Neural progenitor cell (in vitro differentiated cells): ENCODE measurements around the gene GPR183. TPM values are rescaled to one million over a fixed set of nuclear protein-coding genes. Genes with fewer than 3 reads are reported as not detected.

ENCODE experiments used
- DNase-seq: peaks from one replicate; pipeline ENCODE4 v3.0.0-alpha.2; 2016; ENCODE audit warnings: low spot score
- H2AFZ ChIP-seq: fragments of 200-600 bp; sonication (generic); replicated peaks from 2 replicates; pipeline ENCODE4 v1.6.1; 2016; ENCODE audit warnings: antibody characterized with exemption
- H3F3A ChIP-seq: fragments of 200-600 bp; sonication (generic); 2 replicates; pipeline ENCODE4 v1.6.1; 2016; ENCODE audit warnings: antibody characterized with exemption, low read depth
- H3K27ac ChIP-seq: fragments of 200-600 bp; sonication (generic); 2 replicates; pipeline ENCODE4 v1.5.1; 2016; ENCODE audit warnings: mild to moderate bottlenecking
- H3K27me3 ChIP-seq: fragments of 200-600 bp; sonication (generic); 2 replicates; pipeline ENCODE4 v1.6.1; 2016; ENCODE audit warnings: mild to moderate bottlenecking, moderate library complexity
- H3K36me3 ChIP-seq: fragments of 200-600 bp; sonication (generic); 2 replicates; pipeline ENCODE4 v1.5.1; 2016
- H3K4me1 ChIP-seq: fragments of 200-600 bp; sonication (generic); 2 replicates; pipeline ENCODE4 v1.6.1; 2016; ENCODE audit warnings: mixed run types
- H3K4me2 ChIP-seq: fragments of 200-600 bp; sonication (generic); 2 replicates; pipeline ENCODE4 v1.6.1; 2016
- H3K4me3 ChIP-seq: fragments of 200-600 bp; sonication (generic); 2 replicates; pipeline ENCODE4 v1.5.1; 2016
- H3K79me2 ChIP-seq: fragments of 200-600 bp; sonication (generic); 2 replicates; pipeline ENCODE4 v1.6.1; 2016; ENCODE audit warnings: low read depth
- H3K9ac ChIP-seq: fragments of 200-600 bp; sonication (generic); 2 replicates; pipeline ENCODE4 v1.6.1; 2016
- H3K9me3 ChIP-seq: fragments of 200-600 bp; sonication (generic); 2 replicates; pipeline ENCODE4 v1.5.1; 2016; ENCODE audit warnings: low read depth
- H4K20me1 ChIP-seq: fragments of 200-600 bp; sonication (generic); 2 replicates; pipeline ENCODE4 v1.6.1; 2016; ENCODE audit warnings: low read depth
- H3K27ac Mint-ChIP-seq: 3 replicates; pipeline ENCODE4 v1.8.0; 2021; ENCODE audit warnings: mixed read lengths
- H3K27me3 Mint-ChIP-seq: 2 replicates; pipeline ENCODE4 v1.8.0; 2022; ENCODE audit warnings: low read depth, mild to moderate bottlenecking, inconsistent platforms, moderate library complexity, mixed read lengths; ENCODE audit not compliant: insufficient read depth
- H3K36me3 Mint-ChIP-seq: 3 replicates; pipeline ENCODE4 v1.8.0; 2021; ENCODE audit warnings: mixed read lengths
- H3K4me1 Mint-ChIP-seq: 3 replicates; pipeline ENCODE4 v1.8.0; 2021; ENCODE audit warnings: mixed read lengths
- H3K4me3 Mint-ChIP-seq: 3 replicates; pipeline ENCODE4 v1.8.0; 2021; ENCODE audit warnings: mild to moderate bottlenecking, moderate library complexity, mixed read lengths
- H3K9me3 Mint-ChIP-seq: 3 replicates; pipeline ENCODE4 v1.8.0; 2020; ENCODE audit warnings: mixed read lengths
- EZH2 ChIP-seq: fragments of 200-600 bp; sonication (generic); IDR thresholded peaks from 2 replicates; pipeline ENCODE4 v1.6.1; 2017; ENCODE audit warnings: antibody characterized with exemption, mild to moderate bottlenecking, moderate library complexity
- EZH2phosphoT487 ChIP-seq: fragments of 200-600 bp; sonication (generic); IDR thresholded peaks from 2 replicates; pipeline ENCODE4 v1.6.1; 2017; ENCODE audit warnings: antibody characterized with exemption
- total RNA-seq: library from RNA; depleted of rRNA; stranded (reverse); fragments of >200 nt; gene quantifications from 2 replicates; pipeline ENCODE4 v1.2.3, GENCODE V29; 2015; ENCODE audit warnings: low replicate concordance
- TF ChIP-seq, protein P1 (sequence below): fragments of 200-600 bp; sonication (generic); IDR thresholded peaks from 2 replicates; pipeline ENCODE4 v1.5.1; 2017; ENCODE audit warnings: antibody characterized with exemption, mild to moderate bottlenecking

The GPR183 gene
- total RNA-seq, 1 donor from 2014 or later = not detected

DNA sequence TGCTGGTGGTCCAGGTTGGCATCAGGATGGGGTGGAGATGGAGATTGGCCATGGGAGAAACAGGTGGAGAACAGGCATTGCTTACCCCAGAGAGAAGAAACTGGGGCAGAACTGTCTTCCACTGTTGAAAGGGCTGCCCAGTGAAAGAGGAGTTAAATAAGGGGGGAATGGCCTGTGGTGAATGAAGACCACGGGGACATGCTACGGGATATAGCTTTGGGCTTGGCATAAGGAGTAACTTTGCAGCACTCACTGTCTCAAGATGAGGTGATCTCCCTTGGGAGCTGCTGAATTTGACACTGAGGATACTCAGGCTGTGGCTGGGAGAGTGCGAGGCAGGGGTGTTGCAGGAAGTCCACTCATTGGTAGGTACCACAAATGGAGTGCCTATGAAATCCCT lies 38.4 kb downstream of the GPR183 start:
- Histone ChIP-seq H3K79me2 (no peaks in the 10 kb centered on the region), H3K36me3 (no peaks in the 10 kb centered on the region), H3K27me3 (no peaks in the 10 kb centered on the region), H3K4me1 (no peaks in the 10 kb centered on the region), H3K4me2 (no peak overlapping the region), H3F3A (peaks cover 17% of the 10 kb centered on the region), H3K4me3 (no peak overlapping the region), H3K9me3 (no peaks in the 10 kb centered on the region), H2AFZ (no peak overlapping the region), H3K27ac (no peak overlapping the region), H4K20me1 (peaks cover 17% of the 10 kb centered on the region), H3K9ac (no peak overlapping the region)
- Mint-ChIP-seq H3K4me3 (no peak overlapping the region), H3K27ac (no peak overlapping the region), H3K9me3 (peaks cover 3% of the 10 kb centered on the region), H3K4me1 (no peaks in the 10 kb centered on the region), H3K36me3 (peaks cover 13% of the 10 kb centered on the region), H3K27me3 (peaks cover 5% of the 10 kb centered on the region)
- DNase-seq = no peak
- no peak for TF ChIP-seq EZH2
- no peak for TF ChIP-seq EZH2phosphoT487
- TF ChIP-seq, protein P1, sequence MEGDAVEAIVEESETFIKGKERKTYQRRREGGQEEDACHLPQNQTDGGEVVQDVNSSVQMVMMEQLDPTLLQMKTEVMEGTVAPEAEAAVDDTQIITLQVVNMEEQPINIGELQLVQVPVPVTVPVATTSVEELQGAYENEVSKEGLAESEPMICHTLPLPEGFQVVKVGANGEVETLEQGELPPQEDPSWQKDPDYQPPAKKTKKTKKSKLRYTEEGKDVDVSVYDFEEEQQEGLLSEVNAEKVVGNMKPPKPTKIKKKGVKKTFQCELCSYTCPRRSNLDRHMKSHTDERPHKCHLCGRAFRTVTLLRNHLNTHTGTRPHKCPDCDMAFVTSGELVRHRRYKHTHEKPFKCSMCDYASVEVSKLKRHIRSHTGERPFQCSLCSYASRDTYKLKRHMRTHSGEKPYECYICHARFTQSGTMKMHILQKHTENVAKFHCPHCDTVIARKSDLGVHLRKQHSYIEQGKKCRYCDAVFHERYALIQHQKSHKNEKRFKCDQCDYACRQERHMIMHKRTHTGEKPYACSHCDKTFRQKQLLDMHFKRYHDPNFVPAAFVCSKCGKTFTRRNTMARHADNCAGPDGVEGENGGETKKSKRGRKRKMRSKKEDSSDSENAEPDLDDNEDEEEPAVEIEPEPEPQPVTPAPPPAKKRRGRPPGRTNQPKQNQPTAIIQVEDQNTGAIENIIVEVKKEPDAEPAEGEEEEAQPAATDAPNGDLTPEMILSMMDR = no peak

DNA sequence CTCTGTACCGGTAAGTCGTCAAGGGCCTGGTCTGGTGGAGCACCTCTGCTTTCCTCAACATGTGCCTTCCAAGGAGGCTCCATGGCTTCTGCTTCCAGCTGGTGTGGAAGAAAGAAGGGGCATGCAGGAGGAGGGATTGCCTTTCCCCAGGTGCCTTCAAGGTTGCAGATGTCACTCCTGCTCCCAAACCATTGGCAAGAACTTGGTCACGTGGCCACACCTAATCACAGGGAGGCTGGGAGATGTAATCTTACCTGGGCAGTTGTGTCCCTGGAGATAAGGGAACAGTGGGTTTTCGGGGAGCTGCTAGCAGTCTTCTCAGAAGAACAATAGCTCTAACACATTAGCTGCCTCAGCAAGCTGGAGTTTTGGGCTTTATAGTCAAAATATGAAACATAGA lies 39.3 kb downstream of the GPR183 start:
- no peaks in the 10 kb centered on the region for H3K36me3 ChIP-seq
- H2AFZ ChIP-seq = no peak overlapping the region
- peaks cover 17% of the 10 kb centered on the region for H4K20me1 ChIP-seq
- no peaks in the 10 kb centered on the region for H3K79me2 ChIP-seq
- Mint-ChIP-seq H3K4me3 (no peak overlapping the region), H3K27me3 (peaks cover 5% of the 10 kb centered on the region), H3K9me3 (peaks cover 3% of the 10 kb centered on the region), H3K36me3 (peaks cover 13% of the 10 kb centered on the region), H3K27ac (no peak overlapping the region), H3K4me1 (no peaks in the 10 kb centered on the region)
- H3F3A ChIP-seq = peaks cover 18% of the 10 kb centered on the region
- TF ChIP-seq EZH2phosphoT487 = no peak
- TF ChIP-seq, protein P1 = no peak
- TF ChIP-seq EZH2 = no peak
- H3K27me3 ChIP-seq = no peaks in the 10 kb centered on the region
- H3K4me3 ChIP-seq = no peak overlapping the region
- no peak overlapping the region for H3K9ac ChIP-seq
- H3K9me3 ChIP-seq = no peaks in the 10 kb centered on the region
- DNase-seq = no peak
- H3K4me1 ChIP-seq = no peaks in the 10 kb centered on the region
- no peak overlapping the region for H3K27ac ChIP-seq
- no peak overlapping the region for H3K4me2 ChIP-seq

DNA sequence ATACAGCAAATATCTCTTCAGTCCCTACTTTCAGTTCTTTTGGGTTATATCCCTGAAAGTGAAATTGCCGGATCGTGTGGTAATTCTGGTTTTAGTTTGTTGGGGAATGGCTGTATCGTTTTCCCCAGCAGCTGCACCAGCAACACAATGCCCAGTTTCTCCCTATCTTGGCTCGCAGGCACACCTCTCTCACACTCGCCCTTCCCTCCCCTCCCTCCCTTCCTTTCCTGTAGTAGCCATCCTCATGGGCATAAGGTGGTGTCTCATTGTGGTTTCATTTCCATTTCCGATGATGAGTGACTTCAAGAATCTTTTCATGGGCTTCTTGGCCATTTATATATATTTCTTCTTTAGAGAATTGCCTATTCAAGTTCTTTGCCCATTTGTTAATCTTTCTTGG lies 40.4 kb downstream of the GPR183 start:
- Histone ChIP-seq H3K27me3 (no peaks in the 10 kb centered on the region), H3K9me3 (no peaks in the 10 kb centered on the region), H3K79me2 (no peaks in the 10 kb centered on the region), H3K9ac (no peak overlapping the region), H3K4me1 (no peaks in the 10 kb centered on the region), H3F3A (peaks cover 18% of the 10 kb centered on the region), H3K36me3 (no peaks in the 10 kb centered on the region), H3K27ac (no peak overlapping the region), H4K20me1 (peaks cover 21% of the 10 kb centered on the region), H2AFZ (no peak overlapping the region), H3K4me3 (no peak overlapping the region), H3K4me2 (no peak overlapping the region)
- Mint-ChIP-seq H3K27ac (no peak overlapping the region), H3K27me3 (peaks cover 5% of the 10 kb centered on the region), H3K36me3 (peaks cover 6% of the 10 kb centered on the region), H3K9me3 (peaks cover 3% of the 10 kb centered on the region), H3K4me1 (no peaks in the 10 kb centered on the region), H3K4me3 (no peak overlapping the region)
- DNase-seq = no peak
- no peak for TF ChIP-seq EZH2phosphoT487
- TF ChIP-seq, protein P1 = no peak
- no peak for TF ChIP-seq EZH2
